Hepatocyte (in vitro differentiated cells): ENCODE results near the gene SEMA5A.

ENCODE experiments used
- EZH2 ChIP-seq: fragments of 200-600 bp; sonication (generic); IDR thresholded peaks from 2 replicates; pipeline ENCODE4 v1.6.1; 2016; ENCODE audit warnings: antibody characterized with exemption, mild to moderate bottlenecking, borderline replicate concordance
- EZH2phosphoT487 ChIP-seq: fragments of 200-600 bp; sonication (generic); IDR thresholded peaks from one replicate; pipeline ENCODE4 v1.6.1; 2018; ENCODE audit warnings: antibody characterized with exemption, mild to moderate bottlenecking, low read depth, moderate library complexity; ENCODE audit not compliant: unreplicated experiment, severe bottlenecking
- TF ChIP-seq, protein P1 (sequence below): fragments of 200-600 bp; sonication (generic); IDR thresholded peaks from 2 replicates; pipeline ENCODE4 v1.5.1; 2016; ENCODE audit warnings: antibody characterized with exemption, mild to moderate bottlenecking; ENCODE audit not compliant: poor library complexity

DNA sequence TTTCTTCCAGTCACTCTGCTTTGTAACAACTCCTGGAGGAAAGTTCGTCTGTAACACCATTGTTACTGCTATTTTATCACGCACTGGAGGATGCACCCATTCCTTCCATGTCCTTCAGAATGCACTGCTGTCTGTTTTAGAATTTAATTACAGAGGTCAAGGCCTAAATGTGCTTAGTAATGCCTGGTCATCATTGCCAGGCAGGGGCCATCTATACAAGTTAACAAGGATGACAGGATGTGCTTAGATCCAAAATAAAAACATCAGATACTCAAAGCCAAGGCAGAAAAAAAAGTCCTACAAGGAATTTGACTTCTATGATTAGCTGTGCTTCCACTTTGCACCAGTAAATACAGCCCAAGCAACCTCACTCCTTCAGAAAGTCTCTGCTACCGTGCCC is 371.4 kb downstream of the SEMA5A start:
- TF ChIP-seq, protein P1, sequence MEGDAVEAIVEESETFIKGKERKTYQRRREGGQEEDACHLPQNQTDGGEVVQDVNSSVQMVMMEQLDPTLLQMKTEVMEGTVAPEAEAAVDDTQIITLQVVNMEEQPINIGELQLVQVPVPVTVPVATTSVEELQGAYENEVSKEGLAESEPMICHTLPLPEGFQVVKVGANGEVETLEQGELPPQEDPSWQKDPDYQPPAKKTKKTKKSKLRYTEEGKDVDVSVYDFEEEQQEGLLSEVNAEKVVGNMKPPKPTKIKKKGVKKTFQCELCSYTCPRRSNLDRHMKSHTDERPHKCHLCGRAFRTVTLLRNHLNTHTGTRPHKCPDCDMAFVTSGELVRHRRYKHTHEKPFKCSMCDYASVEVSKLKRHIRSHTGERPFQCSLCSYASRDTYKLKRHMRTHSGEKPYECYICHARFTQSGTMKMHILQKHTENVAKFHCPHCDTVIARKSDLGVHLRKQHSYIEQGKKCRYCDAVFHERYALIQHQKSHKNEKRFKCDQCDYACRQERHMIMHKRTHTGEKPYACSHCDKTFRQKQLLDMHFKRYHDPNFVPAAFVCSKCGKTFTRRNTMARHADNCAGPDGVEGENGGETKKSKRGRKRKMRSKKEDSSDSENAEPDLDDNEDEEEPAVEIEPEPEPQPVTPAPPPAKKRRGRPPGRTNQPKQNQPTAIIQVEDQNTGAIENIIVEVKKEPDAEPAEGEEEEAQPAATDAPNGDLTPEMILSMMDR = no peak
- no peak for TF ChIP-seq EZH2
- no peak for TF ChIP-seq EZH2phosphoT487
